NK-92 treated with Interleukin-12 subunit alpha and Interleukin-12 subunit beta, amount 100 ng/mL, for 24 hours (cell line): ENCODE measurements around the gene PALD1.

Experiments used
- DNase-seq: peaks from one replicate; lab custom pipeline; 2025; lab: John Stamatoyannopoulos, UW

The PALD1 gene

GRCh38 chr10:70590655-70591416 lies 112.3 kb downstream of the PALD1 start:
- DNase-seq: no peak

GRCh38 chr10:70592186-70592735 lies 113.7 kb downstream of the PALD1 start:
- no peak for DNase-seq

- no peak for DNase-seq
Measured at GRCh38 chr10:70592746-70593512, 114.4 kb downstream of the PALD1 start.

- DNase-seq: no peak
Measured at GRCh38 chr10:70593513-70593890, 114.9 kb downstream of the PALD1 start.

DNA sequence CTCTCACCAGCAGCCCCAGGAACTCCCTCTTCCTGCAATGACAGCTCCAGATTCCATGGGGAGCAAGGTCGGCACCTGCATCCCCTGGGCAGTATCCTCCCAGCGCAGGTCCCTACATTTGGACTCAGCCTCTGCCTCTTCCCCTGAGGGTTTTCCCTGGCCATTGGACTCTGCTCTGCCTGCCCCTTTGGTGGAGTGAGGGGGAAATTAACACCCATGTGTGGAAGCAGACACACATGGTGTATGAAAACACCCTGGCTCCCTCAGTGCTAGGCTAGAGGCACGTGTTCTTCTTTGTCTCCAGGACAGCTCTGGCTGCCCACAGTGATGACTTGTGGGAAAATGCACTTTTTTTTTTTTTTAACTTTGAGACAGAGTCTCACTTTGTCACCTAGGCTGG lies 115.6 kb downstream of the PALD1 start:
- DNase-seq: no peak

- DNase-seq: no peak
Measured at GRCh38 chr10:70595566-70596016, 117.0 kb downstream of the PALD1 start.

DNA sequence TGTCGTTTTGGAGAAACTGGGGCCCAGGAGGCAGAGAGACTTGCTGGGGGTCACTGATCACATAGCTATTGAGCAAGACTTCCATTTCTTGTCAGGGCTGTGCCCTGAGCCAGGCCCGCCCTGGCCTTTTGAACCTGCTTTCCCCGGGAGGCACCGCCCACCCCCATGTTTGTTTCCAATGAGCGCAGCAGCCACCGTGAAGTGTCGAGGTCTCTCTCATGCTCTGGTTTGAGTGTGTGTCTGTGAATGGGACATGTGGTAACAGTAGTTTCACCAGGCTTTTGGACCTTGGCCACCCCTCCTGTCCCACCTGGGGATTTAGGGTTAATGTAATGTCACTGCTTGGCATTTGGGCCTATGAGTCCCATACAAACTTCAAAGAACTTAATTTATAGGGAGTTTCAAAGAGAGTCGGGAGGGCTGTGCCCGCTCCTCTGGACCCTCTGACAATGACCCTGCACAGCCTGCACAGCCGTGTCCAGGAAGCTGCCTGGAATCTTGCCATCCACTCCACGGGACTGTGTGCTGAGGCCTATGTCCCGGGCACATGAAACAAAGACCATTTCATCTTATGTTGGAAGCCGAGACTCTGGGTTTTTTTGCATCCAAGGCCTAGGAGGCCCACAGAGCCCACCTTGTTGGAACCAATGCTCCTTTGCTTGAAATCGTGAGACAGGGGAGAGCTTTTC lies 117.7 kb downstream of the PALD1 start:
- DNase-seq: no peak

GRCh38 chr10:70596860-70597809 lies 118.6 kb downstream of the PALD1 start:
- no peak for DNase-seq

DNA sequence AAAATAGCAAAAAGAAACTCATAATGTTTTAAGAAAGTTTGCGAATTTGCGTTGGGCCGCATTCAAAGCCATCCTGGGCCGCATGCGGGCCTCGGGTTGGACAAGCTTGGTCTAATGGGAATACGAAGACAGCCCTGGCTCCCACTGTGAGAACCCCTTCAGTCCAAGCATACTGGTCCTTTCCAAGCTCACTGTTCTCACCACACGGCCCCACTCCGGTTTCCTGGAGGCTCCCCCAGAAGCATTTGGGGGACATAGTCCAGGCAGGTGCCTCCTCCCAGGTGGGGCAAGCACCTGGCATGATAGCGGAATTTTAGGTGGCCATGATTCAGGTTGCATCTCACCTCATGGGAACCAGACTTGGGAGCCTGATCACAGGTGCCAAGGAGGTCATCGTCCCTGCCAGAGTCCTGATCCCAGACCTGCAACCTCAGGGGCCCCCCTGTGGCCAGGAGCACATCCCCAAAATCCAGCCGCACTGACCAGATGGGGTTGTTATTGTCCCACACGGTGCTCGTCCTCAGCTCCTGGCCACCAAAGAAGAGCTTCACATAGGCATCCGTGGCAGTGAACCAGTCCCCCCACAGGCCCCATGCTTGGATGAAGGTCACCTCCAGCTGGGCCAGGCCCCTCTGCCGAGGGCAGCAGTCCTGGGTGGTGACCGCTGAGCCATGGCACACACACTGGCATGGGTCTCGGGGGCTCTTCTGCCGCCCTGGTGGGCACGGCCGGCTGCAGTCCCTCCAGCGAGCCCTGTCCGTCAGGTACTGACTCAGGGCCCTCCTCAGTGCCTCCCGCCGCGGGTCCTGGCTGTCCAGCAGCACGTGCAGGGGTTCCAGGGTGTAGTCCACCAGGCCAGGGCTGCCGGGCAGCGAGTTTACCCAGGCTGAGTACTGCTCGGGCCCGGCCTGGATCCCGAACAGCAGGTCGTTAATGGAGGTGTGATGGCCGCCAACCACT lies 119.6 kb downstream of the PALD1 start:
- no peak for DNase-seq

DNA sequence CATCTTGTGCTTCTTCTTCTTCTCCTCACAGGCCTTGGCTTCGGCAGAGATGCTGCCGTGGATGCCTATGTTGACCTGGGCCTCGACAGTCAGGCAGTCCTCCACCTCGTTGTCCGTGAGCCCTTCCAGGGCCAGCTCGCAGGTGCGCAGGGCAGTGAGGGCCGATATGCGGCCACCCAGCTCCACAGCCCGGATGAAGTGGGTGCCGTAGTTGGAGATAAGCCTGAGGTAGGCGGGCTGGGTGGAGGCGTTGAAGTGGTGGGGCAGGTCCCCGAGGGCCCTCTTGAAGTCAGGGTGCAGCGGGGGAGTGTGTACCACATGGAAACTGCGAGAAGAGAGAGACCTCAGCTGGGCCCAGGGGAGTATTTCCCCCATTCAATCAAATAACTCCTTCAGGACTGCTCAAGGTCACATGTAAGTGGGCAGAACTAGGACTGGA lies 120.3 kb downstream of the PALD1 start:
- no peak for DNase-seq

DNA sequence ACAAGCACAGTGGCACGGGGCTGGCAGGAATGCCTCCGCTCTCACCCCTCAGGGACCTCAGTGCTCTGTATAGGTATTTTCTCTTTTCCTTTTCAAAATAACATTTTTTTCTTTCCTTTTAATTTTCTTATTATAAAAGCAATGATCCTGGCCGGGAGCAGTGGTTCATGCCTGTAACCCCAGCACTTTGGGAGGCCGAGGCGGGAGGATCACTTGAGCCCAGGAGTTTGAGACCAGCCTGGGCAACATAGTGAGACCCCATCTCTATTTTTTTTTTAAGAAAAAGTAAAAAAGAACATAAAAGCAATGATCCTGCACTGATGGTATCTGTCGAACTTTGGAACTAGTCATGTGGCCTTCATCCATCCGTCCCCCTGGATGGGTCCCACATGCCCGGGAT lies 120.8 kb downstream of the PALD1 start:
- DNase-seq: no peak

GRCh38 chr10:70599791-70600190 lies 121.2 kb downstream of the PALD1 start:
- no peak for DNase-seq

- no peak for DNase-seq
Measured at GRCh38 chr10:70600512-70601395, 122.2 kb downstream of the PALD1 start.

GRCh38 chr10:70601746-70602145 lies 123.2 kb downstream of the PALD1 start:
- no peak for DNase-seq

GRCh38 chr10:70602665-70603448 lies 124.3 kb downstream of the PALD1 start, which contains the start of gene PRF1:
TSS of gene PRF1 (minus strand) at chr10:70602741. CDS start at chr10:70600902, 1,839 bp downstream.
- DNase-seq: peak; percentile 96

DNA sequence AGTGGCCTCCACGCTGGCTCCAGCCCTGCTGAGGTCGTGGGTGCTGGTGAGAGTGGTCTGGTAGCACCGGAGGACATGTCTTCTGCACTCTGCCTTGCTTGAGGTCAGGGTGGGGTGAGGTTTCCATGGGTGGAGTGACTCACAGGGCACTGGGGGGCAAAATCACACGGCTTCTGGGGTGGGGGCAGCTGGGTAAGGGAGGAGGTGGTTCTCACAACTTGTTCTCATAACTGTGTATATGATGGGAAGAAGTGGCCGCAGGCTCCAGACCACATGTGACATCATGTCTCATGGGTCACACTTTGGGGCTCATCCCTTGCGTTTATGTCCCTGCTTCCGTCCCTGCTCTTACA lies 124.9 kb downstream of the PALD1 start:
- DNase-seq: peak; percentile 90

- no peak for DNase-seq
Measured at GRCh38 chr10:70604106-70604505, 125.5 kb downstream of the PALD1 start.

DNA sequence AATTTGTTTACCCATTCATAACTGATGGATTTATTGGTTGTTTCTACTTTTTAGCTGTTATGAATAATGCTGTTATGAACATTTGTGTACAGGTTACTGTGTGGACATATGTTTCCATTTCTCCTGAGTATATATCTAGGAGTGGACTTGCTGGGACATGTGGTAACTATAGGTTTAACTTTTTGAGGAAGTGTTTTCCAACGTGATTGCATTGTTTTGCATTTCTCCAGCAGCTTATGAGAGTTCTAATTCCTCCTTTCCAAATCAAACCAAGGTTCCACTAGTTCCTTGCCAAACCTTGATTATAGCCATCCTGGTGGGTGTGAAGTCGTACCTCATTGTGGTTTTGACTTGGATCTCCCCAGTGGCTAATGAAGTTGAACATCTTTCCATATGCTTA lies 126.6 kb downstream of the PALD1 start:
- DNase-seq: no peak
